ENCODE results near the gene IQSEC1.

GRCh38 chr3:12892840-12893189 lies 180.4 kb downstream of the IQSEC1 start:
- TF ChIP-seq POLR2AphosphoS5 (IDR thresholded peaks at IDR 0.05; ENCODE audit: low read depth, low read length) (no peak), SIN3A (IDR thresholded peaks at IDR 0.05; ENCODE audit: borderline replicate concordance, insufficient read depth, low read length) (no peak), REST (IDR thresholded peaks at IDR 0.05; ENCODE audit: insufficient read depth in 1 of 2, low read depth in 2 of 2, low read length in 2 of 2) (no peak)
